Epithelial cell of proximal tubule (primary cell): Measurements from ENCODE around the gene PAX8. TPM values are rescaled to one million over a fixed set of nuclear protein-coding genes. Genes with fewer than 3 reads are reported as not detected.

Source experiments
- DNase-seq: peaks from one replicate; pipeline ENCODE4 v3.0.0-alpha.2; 2011; ENCODE audit warnings: low read depth
- H3K4me3 ChIP-seq: 2 replicates; pipeline ENCODE4 v1.5.1; 2011; ENCODE audit warnings: low read depth, mild to moderate bottlenecking, low read length
- total RNA-seq: library from RNA; depleted of rRNA; stranded (reverse); fragments of >200 nt; gene quantifications from 2 replicates; pipeline ENCODE4 v1.2.3, GENCODE V29; 2015
- TF ChIP-seq, protein P1 (sequence below): conservative IDR thresholded peaks from 2 replicates; pipeline ENCODE4 v1.5.1; 2012; ENCODE audit warnings: low read depth, mild to moderate bottlenecking, low read length

PAX8 gene
- total RNA-seq, 1 donor from 2014 or later: 127 TPM

DNA sequence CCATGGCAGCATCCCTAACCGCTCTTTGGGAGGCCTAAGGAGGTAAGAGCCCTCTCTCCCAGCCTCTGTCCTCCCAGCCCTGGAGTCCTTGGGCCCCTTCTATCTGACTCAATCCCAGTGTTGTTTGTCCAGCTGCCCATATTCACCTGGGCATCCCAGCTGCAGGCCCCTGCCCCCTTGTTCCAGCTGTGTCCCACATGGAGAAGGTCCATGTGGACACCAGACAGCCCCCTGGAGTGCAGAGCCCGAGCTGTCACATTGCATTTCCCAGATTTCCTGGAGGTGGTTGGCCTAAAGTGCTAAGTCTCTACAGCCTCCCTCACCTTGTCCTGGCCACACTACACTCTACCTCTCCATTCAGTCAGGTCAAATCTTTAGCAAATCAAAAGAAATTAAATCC, 62.4 kb downstream of the PAX8 start:
- TF ChIP-seq, protein P1, sequence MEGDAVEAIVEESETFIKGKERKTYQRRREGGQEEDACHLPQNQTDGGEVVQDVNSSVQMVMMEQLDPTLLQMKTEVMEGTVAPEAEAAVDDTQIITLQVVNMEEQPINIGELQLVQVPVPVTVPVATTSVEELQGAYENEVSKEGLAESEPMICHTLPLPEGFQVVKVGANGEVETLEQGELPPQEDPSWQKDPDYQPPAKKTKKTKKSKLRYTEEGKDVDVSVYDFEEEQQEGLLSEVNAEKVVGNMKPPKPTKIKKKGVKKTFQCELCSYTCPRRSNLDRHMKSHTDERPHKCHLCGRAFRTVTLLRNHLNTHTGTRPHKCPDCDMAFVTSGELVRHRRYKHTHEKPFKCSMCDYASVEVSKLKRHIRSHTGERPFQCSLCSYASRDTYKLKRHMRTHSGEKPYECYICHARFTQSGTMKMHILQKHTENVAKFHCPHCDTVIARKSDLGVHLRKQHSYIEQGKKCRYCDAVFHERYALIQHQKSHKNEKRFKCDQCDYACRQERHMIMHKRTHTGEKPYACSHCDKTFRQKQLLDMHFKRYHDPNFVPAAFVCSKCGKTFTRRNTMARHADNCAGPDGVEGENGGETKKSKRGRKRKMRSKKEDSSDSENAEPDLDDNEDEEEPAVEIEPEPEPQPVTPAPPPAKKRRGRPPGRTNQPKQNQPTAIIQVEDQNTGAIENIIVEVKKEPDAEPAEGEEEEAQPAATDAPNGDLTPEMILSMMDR: no peak
- no peak overlapping the region for H3K4me3 ChIP-seq
- DNase-seq: no peak

GRCh38 chr2:113215056-113215455, 63.7 kb downstream of the PAX8 start:
- TF ChIP-seq, protein P1: no peak
- no peak overlapping the region for H3K4me3 ChIP-seq
- DNase-seq: no peak

GRCh38 chr2:113214141-113214540, 64.6 kb downstream of the PAX8 start:
- H3K4me3 ChIP-seq: no peak overlapping the region
- TF ChIP-seq, protein P1: no peak

GRCh38 chr2:113213061-113213930, 65.4 kb downstream of the PAX8 start:
- TF ChIP-seq, protein P1: no peak
- H3K4me3 ChIP-seq: no peak overlapping the region
- DNase-seq: no peak

More at GRCh38 chr2:113214141-113214540, 64.6 kb downstream of the PAX8 start:
- DNase-seq: no peak

DNA sequence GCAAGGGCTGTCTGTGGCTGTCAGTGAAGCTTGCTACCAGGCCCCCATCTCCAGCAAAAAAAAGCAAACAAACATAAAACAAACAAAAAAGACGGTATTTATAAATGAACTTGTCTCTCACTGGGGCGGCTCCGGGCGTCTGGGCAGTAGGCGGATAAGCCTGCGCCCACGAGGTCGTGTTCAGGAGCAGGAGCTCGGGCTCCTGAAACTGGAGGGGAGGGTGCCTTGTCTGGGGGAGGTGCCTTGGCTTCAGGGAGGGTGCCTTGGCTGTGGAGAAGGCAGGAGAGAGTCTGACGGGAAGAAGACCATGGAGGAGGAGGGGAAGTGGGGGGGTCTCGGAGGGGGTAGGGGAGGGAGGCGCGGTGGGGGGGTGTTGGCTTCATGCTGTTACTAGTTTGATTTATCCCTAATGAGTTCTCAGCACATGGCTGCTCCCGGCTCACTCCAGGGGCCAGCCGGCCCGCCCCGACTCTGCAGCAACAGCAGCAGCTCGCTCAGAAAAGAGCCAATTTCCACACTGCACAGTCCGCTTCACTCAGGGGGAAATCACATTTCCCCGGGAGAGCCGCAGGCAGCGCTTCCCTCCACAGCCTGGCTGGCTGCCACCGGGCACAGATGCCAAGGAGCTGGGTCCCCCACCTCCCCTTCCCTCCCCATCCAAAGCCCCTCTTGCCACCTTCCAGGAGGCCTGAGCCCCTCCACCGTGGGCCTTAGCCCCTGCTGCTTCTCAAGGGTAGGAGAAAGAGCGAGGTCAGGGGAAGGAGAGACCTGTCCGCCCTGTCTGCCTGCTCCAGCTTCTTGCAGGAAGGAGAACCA, 66.3 kb downstream of the PAX8 start:
- TF ChIP-seq, protein P1: no peak
- DNase-seq: no peak
- H3K4me3 ChIP-seq: no peak overlapping the region

DNA sequence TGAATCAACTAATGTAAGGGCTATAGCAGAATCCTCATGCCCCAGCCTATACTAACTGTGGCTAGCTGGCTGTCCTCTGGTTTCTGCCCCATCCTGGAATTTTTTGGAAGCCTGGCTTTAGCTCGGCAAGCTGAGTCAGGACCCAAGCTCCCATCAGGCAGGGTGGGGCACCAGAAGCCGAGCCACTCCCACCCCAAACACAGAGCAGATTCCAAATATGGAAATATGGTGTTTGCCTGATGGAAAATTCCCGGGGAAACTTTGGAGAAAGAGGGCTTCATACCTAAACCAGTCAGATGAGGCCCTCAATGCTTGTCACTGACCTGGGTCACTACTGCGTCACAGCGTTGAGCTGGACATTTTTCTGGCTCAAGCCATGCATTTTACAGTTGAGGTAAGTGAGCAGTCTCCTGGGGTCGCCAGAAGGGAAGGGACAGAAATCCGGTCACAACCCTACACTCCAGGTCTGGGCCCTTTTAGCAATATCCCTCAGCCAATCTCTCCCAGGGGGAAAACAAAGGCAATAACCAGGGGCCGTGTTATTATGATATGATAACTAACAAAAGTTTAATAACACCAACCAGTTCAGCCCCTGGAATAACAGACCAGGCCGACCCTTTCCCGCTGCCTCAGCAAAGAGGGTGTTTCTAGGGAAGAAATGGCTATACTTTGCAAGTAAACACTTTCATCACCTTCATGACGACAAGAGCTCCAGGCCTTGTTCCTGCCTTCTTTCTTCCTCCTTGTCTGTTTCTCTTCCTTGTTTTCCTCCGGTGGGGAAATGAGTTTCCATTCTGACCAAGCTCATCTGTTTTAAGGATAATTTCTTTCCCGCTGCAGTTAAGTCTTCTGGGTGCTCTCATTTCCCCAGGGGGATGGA, 67.3 kb downstream of the PAX8 start:
- TF ChIP-seq, protein P1: no peak
- no peak overlapping the region for H3K4me3 ChIP-seq
- DNase-seq: no peak
